MM.1S (cell line): ENCODE results near the gene BZW2.

Experiments
- DNase-seq: peaks from one replicate; pipeline ENCODE4 v3.0.0-alpha.2; 2015
- H2AFZ ChIP-seq: fragments of 300-600 bp; sonication (generic); 2 replicates; pipeline ENCODE4 v1.6.0; 2016; ENCODE audit warnings: antibody characterized with exemption, low read length
- H3F3A ChIP-seq: fragments of 300-600 bp; sonication (generic); 2 replicates; pipeline ENCODE4 v1.6.1; 2016; ENCODE audit warnings: mild to moderate bottlenecking, antibody characterized with exemption, low read length, moderate library complexity, mixed read lengths; ENCODE audit not compliant: insufficient read depth
- H3K27ac ChIP-seq: fragments of 300-600 bp; sonication (generic); 2 replicates; pipeline ENCODE4 v1.5.1; 2016; ENCODE audit warnings: mild to moderate bottlenecking, low read length
- H3K27me3 ChIP-seq: fragments of 300-600 bp; sonication (generic); replicated peaks from 2 replicates; pipeline ENCODE4 v1.6.0; 2016; ENCODE audit warnings: low read length; ENCODE audit not compliant: insufficient read depth
- H3K36me3 ChIP-seq: fragments of 300-600 bp; sonication (generic); replicated peaks from 2 replicates; pipeline ENCODE4 v1.6.1; 2016; ENCODE audit warnings: mild to moderate bottlenecking, low read length, mixed read lengths; ENCODE audit not compliant: insufficient read depth
- H3K4me1 ChIP-seq: fragments of 300-600 bp; sonication (generic); 2 replicates; pipeline ENCODE4 v1.6.1; 2016; ENCODE audit warnings: low read length, mixed read lengths
- H3K4me2 ChIP-seq: fragments of 300-600 bp; sonication (generic); 2 replicates; pipeline ENCODE4 v1.6.0; 2016; ENCODE audit warnings: low read depth, low read length
- H3K4me3 ChIP-seq: fragments of 300-600 bp; sonication (generic); 2 replicates; pipeline ENCODE4 v1.5.1; 2016; ENCODE audit warnings: low read length, mixed read lengths
- H3K79me2 ChIP-seq: fragments of 300-600 bp; sonication (generic); 2 replicates; pipeline ENCODE4 v1.6.1; 2016; ENCODE audit warnings: mixed run types, low read length, mixed read lengths
- H3K9ac ChIP-seq: fragments of 300-600 bp; sonication (generic); 2 replicates; pipeline ENCODE4 v1.6.1; 2016; ENCODE audit warnings: low read length, mixed read lengths
- H3K9me2 ChIP-seq: fragments of 300-600 bp; sonication (generic); replicated peaks from 2 replicates; pipeline ENCODE4 v1.6.1; 2016; ENCODE audit warnings: mild to moderate bottlenecking, low read length, mixed read lengths; ENCODE audit not compliant: insufficient read depth
- H3K9me3 ChIP-seq: fragments of 300-600 bp; sonication (generic); replicated peaks from 2 replicates; pipeline ENCODE4 v1.6.1; 2016; ENCODE audit warnings: mild to moderate bottlenecking, low read length, mixed read lengths; ENCODE audit not compliant: insufficient read depth
- H4K20me1 ChIP-seq: fragments of 300-600 bp; sonication (generic); 2 replicates; pipeline ENCODE4 v1.6.1; 2016; ENCODE audit warnings: mild to moderate bottlenecking, low read length, moderate library complexity, mixed read lengths; ENCODE audit not compliant: insufficient read depth
- CTCF ChIP-seq: fragments of 300-600 bp; sonication (generic); IDR thresholded peaks from 2 replicates; pipeline ENCODE4 v1.5.1; 2016; ENCODE audit warnings: antibody characterized with exemption, low read length, mixed read lengths
- EZH2 ChIP-seq: fragments of 300-600 bp; sonication (generic); optimal IDR thresholded peaks from 2 replicates; pipeline ENCODE3; 2017; ENCODE audit warnings: low read depth, mild to moderate bottlenecking, antibody characterized with exemption, low read length, mixed read lengths
- EZH2phosphoT487 ChIP-seq: fragments of 300-600 bp; sonication (generic); IDR thresholded peaks from 2 replicates; pipeline ENCODE4 v1.6.1; 2018; ENCODE audit warnings: antibody characterized with exemption, low read length

Gene BZW2

GRCh38 chr7:16715928-16716327 lies 69.9 kb downstream of the BZW2 start:
- Histone ChIP-seq H3K4me2 (no peak overlapping the region), H3K27me3 (no peaks in the 10 kb centered on the region), H3K9ac (no peak overlapping the region), H3K9me2 (no peaks in the 10 kb centered on the region), H3K4me3 (no peak overlapping the region), H3F3A (no peaks in the 10 kb centered on the region), H3K4me1 (no peaks in the 10 kb centered on the region), H3K9me3 (no peaks in the 10 kb centered on the region), H2AFZ (no peak overlapping the region), H3K36me3 (no peaks in the 10 kb centered on the region; the same call in 1 of the 2 replicates), H3K79me2 (no peaks in the 10 kb centered on the region), H4K20me1 (no peaks in the 10 kb centered on the region), H3K27ac (no peak overlapping the region)
- no peak for DNase-seq
- no peak for TF ChIP-seq EZH2phosphoT487
- TF ChIP-seq EZH2 = no peak
- TF ChIP-seq CTCF = no peak

GRCh38 chr7:16718111-16718656 lies 72.2 kb downstream of the BZW2 start:
- Histone ChIP-seq H3K27ac (no peak overlapping the region), H3K36me3 (no peaks in the 10 kb centered on the region), H4K20me1 (no peaks in the 10 kb centered on the region), H3K9me3 (no peaks in the 10 kb centered on the region), H3K4me3 (no peak overlapping the region), H3K4me1 (no peaks in the 10 kb centered on the region), H2AFZ (no peak overlapping the region), H3K27me3 (no peaks in the 10 kb centered on the region), H3K4me2 (no peak overlapping the region), H3K79me2 (no peaks in the 10 kb centered on the region), H3F3A (no peaks in the 10 kb centered on the region), H3K9me2 (no peaks in the 10 kb centered on the region), H3K9ac (no peak overlapping the region)
- TF ChIP-seq CTCF (no peak), EZH2 (no peak), EZH2phosphoT487 (no peak)
- DNase-seq = no peak

- no peak for DNase-seq
- TF ChIP-seq CTCF (no peak), EZH2phosphoT487 (no peak), EZH2 (no peak)
- Histone ChIP-seq H2AFZ (no peak overlapping the region), H3K9me2 (no peaks in the 10 kb centered on the region), H3K4me3 (no peak overlapping the region), H3F3A (no peaks in the 10 kb centered on the region), H3K27ac (no peak overlapping the region), H3K9me3 (no peaks in the 10 kb centered on the region), H3K79me2 (no peaks in the 10 kb centered on the region), H3K27me3 (no peaks in the 10 kb centered on the region), H4K20me1 (no peaks in the 10 kb centered on the region), H3K9ac (no peak overlapping the region), H3K4me1 (no peaks in the 10 kb centered on the region), H3K36me3 (no peaks in the 10 kb centered on the region), H3K4me2 (no peak overlapping the region)
Observed at GRCh38 chr7:16719699-16720098, 73.7 kb downstream of the BZW2 start.
